H54 (cell line): Measurements from ENCODE around the gene TARDBP.
"Not testable (repeated sequence)": the region's sequence is repeated elsewhere in the genome, so short reads cannot be mapped to it uniquely, and the experiment has no call there.

Source experiments
- DNase-seq: peaks from one replicate; pipeline ENCODE4 v3.0.0; 2011; ENCODE audit warnings: low spot score, mixed read lengths; ENCODE audit not compliant: insufficient read length
- FAIRE-seq: peaks from 3 replicates; lab custom pipeline; 2011; peaks lifted over from hg19 to GRCh38; lab: Jason Lieb, UNC
- POLR2A ChIP-seq: IDR thresholded peaks from 2 replicates; pipeline ENCODE4 v1.6.1; 2011; ENCODE audit warnings: low read depth, mild to moderate bottlenecking, low read length

The TARDBP gene

GRCh38 chr1:10980841-10981727, 31.4 kb upstream of the TARDBP start:
- no peak for TF ChIP-seq POLR2A
- FAIRE-seq: no peak
- no peak for DNase-seq

GRCh38 chr1:10986525-10986890, 25.9 kb upstream of the TARDBP start:
- FAIRE-seq (no peak), DNase-seq (no peak)
- no peak for TF ChIP-seq POLR2A

- TF ChIP-seq POLR2A: no peak
- FAIRE-seq (no peak), DNase-seq (no peak)
Measured at GRCh38 chr1:10987840-10988417, 24.5 kb upstream of the TARDBP start.

- DNase-seq (no peak), FAIRE-seq (no peak)
- no peak for TF ChIP-seq POLR2A
Measured at GRCh38 chr1:10989095-10989494, 23.4 kb upstream of the TARDBP start.

DNA sequence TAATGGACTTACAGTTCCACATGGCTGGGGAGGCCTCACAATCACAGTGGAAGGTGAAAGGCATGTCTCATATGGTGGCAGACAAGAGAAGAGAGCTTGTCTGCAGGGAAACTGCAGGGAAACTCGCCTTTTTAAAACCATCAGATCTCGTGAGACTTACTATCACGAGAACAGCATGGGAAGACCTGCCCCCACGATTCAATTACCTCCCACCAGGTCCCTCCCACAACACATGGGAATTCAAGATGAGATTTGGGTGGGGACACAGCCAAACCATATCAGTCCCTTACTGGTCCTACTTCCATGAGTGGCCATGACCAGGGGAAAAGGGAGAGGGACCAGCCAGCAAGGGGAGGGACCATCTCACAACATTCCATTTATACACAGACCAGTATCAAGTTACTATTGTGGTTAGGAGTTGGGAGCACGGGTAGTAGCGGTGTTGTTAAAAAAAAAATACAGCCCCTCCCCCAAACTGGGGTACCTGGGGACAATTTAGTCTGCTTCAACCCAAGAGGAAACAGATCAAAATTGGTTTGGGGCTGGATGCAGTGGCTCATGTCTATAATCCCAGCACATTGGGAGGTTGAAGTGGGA, 22.4 kb upstream of the TARDBP start:
- not testable (repeated sequence) for DNase-seq, FAIRE-seq

GRCh38 chr1:10990828-10991227, 21.6 kb upstream of the TARDBP start:
- DNase-seq: no peak
- TF ChIP-seq POLR2A: no peak
- no peak for FAIRE-seq

GRCh38 chr1:10992004-10992403, 20.4 kb upstream of the TARDBP start:
- not testable (repeated sequence) for DNase-seq, FAIRE-seq

DNA sequence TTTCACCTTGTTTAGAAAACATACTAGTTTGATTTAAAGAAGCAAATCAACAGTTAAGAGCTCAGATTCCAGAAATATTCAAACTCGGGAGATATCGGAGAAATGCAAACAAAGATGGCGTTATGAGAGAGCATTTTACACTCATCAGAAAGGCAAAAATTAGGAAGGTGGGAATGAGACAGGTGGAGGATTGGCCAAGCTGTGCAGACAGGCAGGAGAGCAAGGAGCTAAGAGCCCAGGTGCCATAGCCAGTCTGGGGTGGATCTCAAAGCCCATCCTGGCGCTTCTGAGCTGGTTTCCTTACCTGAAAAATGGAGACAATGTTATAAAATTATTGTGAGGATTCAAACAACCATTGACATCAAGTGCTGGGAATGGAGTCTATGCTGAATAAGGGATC, 19.6 kb upstream of the TARDBP start:
- FAIRE-seq (no peak), DNase-seq (no peak)
- TF ChIP-seq POLR2A: no peak

GRCh38 chr1:10996100-10996499, 16.4 kb upstream of the TARDBP start:
- FAIRE-seq (no peak), DNase-seq (no peak)
- no peak for TF ChIP-seq POLR2A

DNA sequence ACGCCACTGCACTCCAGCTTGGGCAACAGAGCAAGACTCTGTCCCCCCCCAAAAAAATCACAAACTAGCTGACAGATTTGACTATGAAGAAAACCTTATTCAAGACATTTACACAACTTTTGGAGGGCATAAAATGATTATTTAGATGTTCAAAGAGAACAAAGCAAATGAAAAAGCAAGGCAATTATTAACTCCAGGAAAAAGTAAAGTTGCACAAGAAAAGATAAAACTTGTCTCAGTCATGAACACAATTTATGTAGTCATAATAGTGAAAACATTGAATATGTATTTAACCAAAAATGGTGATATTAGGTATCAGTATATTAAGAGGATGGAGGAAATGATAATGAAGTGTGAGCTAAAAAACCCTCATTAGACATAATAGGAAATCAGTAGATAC, 11.9 kb upstream of the TARDBP start:
- no peak for DNase-seq
- TF ChIP-seq POLR2A: no peak
- no peak for FAIRE-seq

- no peak for DNase-seq
- no peak for TF ChIP-seq POLR2A
- no peak for FAIRE-seq
Measured at GRCh38 chr1:11013160-11013531, 692 bp downstream of the TARDBP start.

GRCh38 chr1:11019358-11019757, 6.9 kb downstream of the TARDBP start:
- not testable (repeated sequence) for DNase-seq

GRCh38 chr1:11019971-11020370, 7.5 kb downstream of the TARDBP start:
- DNase-seq (no peak), FAIRE-seq (no peak)
- TF ChIP-seq POLR2A: no peak

More at GRCh38 chr1:11019358-11019757, 6.9 kb downstream of the TARDBP start:
- FAIRE-seq: not testable (repeated sequence)

DNA sequence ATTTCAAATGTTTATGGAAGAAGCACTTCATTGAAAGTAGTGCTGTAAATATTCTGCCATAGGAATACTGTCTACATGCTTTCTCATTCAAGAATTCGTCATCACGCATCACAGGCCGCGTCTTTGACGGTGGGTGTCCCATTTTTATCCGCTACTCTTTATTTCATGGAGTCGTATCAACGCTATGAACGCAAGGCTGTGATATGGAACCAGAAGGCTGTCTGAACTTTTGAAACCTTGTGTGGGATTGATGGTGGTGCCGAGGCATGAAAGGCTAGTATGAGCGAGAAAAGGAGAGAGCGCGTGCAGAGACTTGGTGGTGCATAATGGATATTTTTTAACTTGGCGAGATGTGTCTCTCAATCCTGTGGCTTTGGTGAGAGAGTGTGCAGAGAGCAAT, 10.7 kb downstream of the TARDBP start:
- FAIRE-seq (no peak), DNase-seq (no peak)
- TF ChIP-seq POLR2A: no peak

GRCh38 chr1:11024154-11024873, 11.9 kb downstream of the TARDBP start:
- DNase-seq: no peak
- no peak for TF ChIP-seq POLR2A
- no peak for FAIRE-seq
